HUES48 (cell line): ENCODE data around the gene ZKSCAN8.
A peak's percentile ranks its signal among the peaks of the same experiment; 100 is the strongest.
"Not testable (repeated sequence)": the region's sequence is repeated elsewhere in the genome, so short reads cannot be mapped to it uniquely, and the experiment has no call there.

Experiments used
- H3K27ac ChIP-seq: one replicate; pipeline ENCODE4 v1.7.0; 2013; ENCODE audit warnings: low read depth, low read length, inconsistent platforms
- H3K27me3 ChIP-seq: 2 replicates; pipeline ENCODE4 v1.6.1; 2013; ENCODE audit warnings: mild to moderate bottlenecking, low read length; ENCODE audit not compliant: control insufficient read depth, insufficient read depth
- H3K36me3 ChIP-seq: 2 replicates; pipeline ENCODE4 v1.6.1; 2013; ENCODE audit warnings: low read length; ENCODE audit not compliant: control insufficient read depth, insufficient read depth
- H3K4me1 ChIP-seq: 2 replicates; pipeline ENCODE4 v1.6.1; 2013; ENCODE audit warnings: mild to moderate bottlenecking, low read length; ENCODE audit not compliant: control insufficient read depth, insufficient read depth
- H3K4me3 ChIP-seq: 2 replicates; pipeline ENCODE4 v1.5.1; 2013; ENCODE audit warnings: mild to moderate bottlenecking, low read depth, low read length
- H3K9ac ChIP-seq: 2 replicates; pipeline ENCODE4 v1.6.1; 2013; ENCODE audit warnings: mild to moderate bottlenecking, low read depth, low read length, moderate library complexity
- H3K9me3 ChIP-seq: 2 replicates; pipeline ENCODE4 v1.6.1; 2013; ENCODE audit warnings: low read length; ENCODE audit not compliant: control insufficient read depth, insufficient read depth

The ZKSCAN8 gene

GRCh38 chr6:28141500-28142329, at the start of gene ZKSCAN8:
Gene ZKSCAN8 (plus strand): TSS chr6:28141883. CDS start chr6:28148408, 6,525 bp downstream.
- Histone ChIP-seq H3K27ac (peak within 1 kb of the TSS; percentile 88), H3K4me1 (peaks cover 11% of the 10 kb centered on the region), H3K9me3 (no peaks in the 10 kb centered on the region), H3K27me3 (0 out of 2 replicates have a peak, but pooled peaks cover 3% of the 10 kb centered on the region), H3K9ac (peak within 1 kb of the TSS; percentile 88), H3K4me3 (peak within 1 kb of the TSS; percentile 95), H3K36me3 (peaks cover 25% of the 10 kb centered on the region)

GRCh38 chr6:28102222-28102621, 39.5 kb upstream of the ZKSCAN8 start:
- H3K9ac ChIP-seq, H3K27ac ChIP-seq, H3K4me3 ChIP-seq, H3K27me3 ChIP-seq, H3K36me3 ChIP-seq, H3K9me3 ChIP-seq, H3K4me1 ChIP-seq: not testable (repeated sequence)

GRCh38 chr6:28102699-28103098, 39.0 kb upstream of the ZKSCAN8 start:
- H3K9me3 ChIP-seq, H3K4me3 ChIP-seq, H3K27me3 ChIP-seq, H3K9ac ChIP-seq, H3K36me3 ChIP-seq, H3K27ac ChIP-seq, H3K4me1 ChIP-seq: not testable (repeated sequence)

- peak overlapping the region; percentile 90 for H3K4me3 ChIP-seq
- H3K27ac ChIP-seq = peak overlapping the region; percentile 51
- peaks cover 10% of the 10 kb centered on the region for H3K27me3 ChIP-seq
- no peaks in the 10 kb centered on the region for H3K9me3 ChIP-seq
- no peaks in the 10 kb centered on the region for H3K36me3 ChIP-seq
- peaks cover 5% of the 10 kb centered on the region for H3K4me1 ChIP-seq
- H3K9ac ChIP-seq = peak overlapping the region; percentile 76
These were observed 37.1 kb upstream of the ZKSCAN8 start for GRCh38 chr6:28104392-28105244.

GRCh38 chr6:28105245-28105639, 36.4 kb upstream of the ZKSCAN8 start:
- H3K9me3 ChIP-seq = no peaks in the 10 kb centered on the region
- no peaks in the 10 kb centered on the region for H3K36me3 ChIP-seq
- peak overlapping the region; percentile 90 for H3K4me3 ChIP-seq
- no peak overlapping the region for H3K27ac ChIP-seq
- H3K27me3 ChIP-seq = peaks cover 8% of the 10 kb centered on the region
- peak overlapping the region; percentile 76 for H3K9ac ChIP-seq
- H3K4me1 ChIP-seq = peaks cover 5% of the 10 kb centered on the region

- Histone ChIP-seq H3K4me1 (peaks cover 5% of the 10 kb centered on the region), H3K27me3 (peaks cover 10% of the 10 kb centered on the region), H3K27ac (no peak overlapping the region), H3K9me3 (no peaks in the 10 kb centered on the region), H3K36me3 (no peaks in the 10 kb centered on the region), H3K9ac (no peak overlapping the region), H3K4me3 (no peak overlapping the region)
These were observed 34.2 kb upstream of the ZKSCAN8 start for GRCh38 chr6:28107506-28107905.

- Histone ChIP-seq H3K9ac (no peak overlapping the region), H3K4me1 (no peaks in the 10 kb centered on the region), H3K27ac (no peak overlapping the region), H3K27me3 (peaks cover 10% of the 10 kb centered on the region), H3K36me3 (no peaks in the 10 kb centered on the region), H3K4me3 (no peak overlapping the region), H3K9me3 (no peaks in the 10 kb centered on the region)
These were observed 29.7 kb upstream of the ZKSCAN8 start for GRCh38 chr6:28111964-28112363.

GRCh38 chr6:28115799-28116198, 25.9 kb upstream of the ZKSCAN8 start:
- no peak overlapping the region for H3K4me3 ChIP-seq
- no peak overlapping the region for H3K27ac ChIP-seq
- H3K9me3 ChIP-seq = no peaks in the 10 kb centered on the region
- no peak overlapping the region for H3K9ac ChIP-seq
- H3K27me3 ChIP-seq = no peaks in the 10 kb centered on the region
- peaks cover 11% of the 10 kb centered on the region; the same call in 1 of the 2 replicates for H3K36me3 ChIP-seq
- no peaks in the 10 kb centered on the region for H3K4me1 ChIP-seq

GRCh38 chr6:28117386-28118050, 24.2 kb upstream of the ZKSCAN8 start:
- Histone ChIP-seq H3K4me1 (no peaks in the 10 kb centered on the region), H3K4me3 (no peak overlapping the region), H3K27me3 (no peaks in the 10 kb centered on the region), H3K36me3 (peaks cover 11% of the 10 kb centered on the region; the same call in 1 of the 2 replicates), H3K27ac (no peak overlapping the region), H3K9me3 (no peaks in the 10 kb centered on the region), H3K9ac (no peak overlapping the region)

- Histone ChIP-seq H3K27ac (no peak overlapping the region), H3K27me3 (no peaks in the 10 kb centered on the region), H3K4me3 (no peak overlapping the region), H3K36me3 (peaks cover 11% of the 10 kb centered on the region; the same call in 1 of the 2 replicates), H3K4me1 (no peaks in the 10 kb centered on the region), H3K9ac (no peak overlapping the region), H3K9me3 (no peaks in the 10 kb centered on the region)
These were observed 23.5 kb upstream of the ZKSCAN8 start for GRCh38 chr6:28118217-28118616.
